Activated CD8-positive, alpha-beta memory T cell treated with anti-CD3 and anti-CD28 coated beads for 24 hours (primary cell): ENCODE results near the gene PDPK1.
"Not testable (repeated sequence)": the region's sequence is repeated elsewhere in the genome, so short reads cannot be mapped to it uniquely, and the experiment has no call there.

Experiments
- DNase-seq: peaks from one replicate; pipeline ENCODE4 v3.0.0-alpha.2; 2020

Gene PDPK1

GRCh38 chr16:2595393-2596205 lies 57.8 kb downstream of the PDPK1 start:
- no peak for DNase-seq

GRCh38 chr16:2596747-2597559 lies 59.1 kb downstream of the PDPK1 start:
- DNase-seq: no peak

- no peak for DNase-seq
These were observed 59.7 kb downstream of the PDPK1 start for GRCh38 chr16:2597560-2597902.

GRCh38 chr16:2598133-2598641 lies 60.4 kb downstream of the PDPK1 start:
- no peak for DNase-seq

- no peak for DNase-seq
These were observed 60.9 kb downstream of the PDPK1 start for GRCh38 chr16:2598723-2599122.

GRCh38 chr16:2599165-2599564 lies 61.3 kb downstream of the PDPK1 start:
- not testable (repeated sequence) for DNase-seq

- DNase-seq: not testable (repeated sequence)
These were observed 62.0 kb downstream of the PDPK1 start for GRCh38 chr16:2599785-2600184.

GRCh38 chr16:2601301-2602025 lies 63.6 kb downstream of the PDPK1 start:
- not testable (repeated sequence) for DNase-seq

GRCh38 chr16:2602175-2602574 lies 64.4 kb downstream of the PDPK1 start:
- not testable (repeated sequence) for DNase-seq

- DNase-seq: peak; percentile 95
These were observed 65.6 kb downstream of the PDPK1 start for GRCh38 chr16:2603165-2604015.

- not testable (repeated sequence) for DNase-seq
These were observed 66.2 kb downstream of the PDPK1 start for GRCh38 chr16:2604016-2604369.

- not testable (repeated sequence) for DNase-seq
These were observed 69.0 kb downstream of the PDPK1 start for GRCh38 chr16:2606820-2607219.

GRCh38 chr16:2609345-2609744 lies 71.5 kb downstream of the PDPK1 start:
- not testable (repeated sequence) for DNase-seq

- no peak for DNase-seq
These were observed 72.1 kb downstream of the PDPK1 start for GRCh38 chr16:2609827-2610470.

- DNase-seq: no peak
These were observed 73.1 kb downstream of the PDPK1 start for GRCh38 chr16:2610781-2611498.

- no peak for DNase-seq
These were observed 73.7 kb downstream of the PDPK1 start for GRCh38 chr16:2611499-2611862.

- DNase-seq: not testable (repeated sequence)
These were observed 74.1 kb downstream of the PDPK1 start for GRCh38 chr16:2611877-2612276.

GRCh38 chr16:2613251-2613650 lies 75.4 kb downstream of the PDPK1 start:
- not testable (repeated sequence) for DNase-seq

GRCh38 chr16:2614761-2615191 lies 77.0 kb downstream of the PDPK1 start:
- no peak for DNase-seq

GRCh38 chr16:2618964-2619363 lies 81.1 kb downstream of the PDPK1 start:
- DNase-seq: not testable (repeated sequence)

- not testable (repeated sequence) for DNase-seq
These were observed 81.8 kb downstream of the PDPK1 start for GRCh38 chr16:2619628-2620027.
